ENCODE data around the gene POC1A.
A peak's percentile ranks its signal among the peaks of the same experiment; 100 is the strongest.

POC1A gene

DNA sequence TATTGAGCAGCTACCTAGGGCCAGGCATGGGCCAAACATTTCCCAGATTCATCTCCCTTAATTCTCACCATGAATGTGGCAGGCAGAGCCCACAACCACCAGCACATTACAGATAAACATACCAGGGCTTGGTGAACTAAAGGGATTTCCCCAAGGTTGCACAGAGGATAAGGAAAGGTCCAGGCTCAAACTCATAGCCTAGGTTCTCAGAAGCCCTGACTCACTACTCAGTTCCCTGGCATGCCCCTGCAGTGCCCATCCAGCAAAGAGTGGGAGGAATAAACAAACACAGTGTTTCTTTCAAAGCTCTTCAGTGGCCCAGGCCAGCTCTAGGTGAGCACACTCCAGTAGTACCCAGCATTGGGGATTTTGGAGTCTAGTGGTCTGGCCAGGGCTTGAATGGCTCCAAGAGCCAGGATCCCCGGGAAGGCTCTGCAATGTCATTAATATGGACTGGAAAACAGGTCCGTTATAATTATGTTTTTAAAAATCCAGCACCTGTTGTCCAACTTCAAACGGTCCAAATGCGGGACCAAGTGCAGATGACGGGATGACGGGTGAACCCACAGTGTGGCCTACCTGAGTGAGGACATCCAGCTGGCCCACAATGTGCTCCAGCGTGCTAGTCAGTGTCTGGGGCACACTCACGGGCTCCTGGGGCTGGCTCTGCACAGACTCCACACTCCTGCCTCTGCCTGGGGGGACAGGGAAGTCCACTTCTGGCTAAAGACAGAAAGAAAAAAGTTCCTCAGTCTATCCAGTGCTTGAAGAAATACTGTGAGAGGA is 58.0 kb downstream of the POC1A start:
- DNase-seq: no peak

GRCh38 chr3:52094571-52095485 is 59.4 kb downstream of the POC1A start:
- no peak for DNase-seq

GRCh38 chr3:52093756-52094545 is 60.3 kb downstream of the POC1A start:
- peak; percentile 81 for DNase-seq

DNA sequence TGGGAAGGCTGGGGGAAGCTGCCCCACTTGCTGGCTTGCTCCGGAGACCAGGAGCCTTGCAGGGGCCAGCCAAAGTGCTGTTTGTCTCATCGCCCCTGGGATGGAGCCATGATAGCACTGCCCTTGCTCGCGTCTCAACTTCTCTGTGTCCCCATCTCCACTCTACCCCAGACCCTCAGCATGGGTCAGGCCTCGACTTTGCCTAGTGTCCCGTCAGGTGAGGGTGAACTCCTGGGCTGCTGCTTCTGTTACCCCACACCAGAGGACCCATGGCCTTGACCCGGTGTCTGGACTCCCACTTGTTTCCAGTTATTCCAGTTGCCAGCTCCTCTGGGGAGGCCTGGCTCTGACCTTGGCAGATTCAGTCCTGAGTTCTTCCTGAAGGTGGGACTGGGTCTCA is 61.3 kb downstream of the POC1A start:
- DNase-seq: no peak

- DNase-seq: no peak
Observed at GRCh38 chr3:52092271-52092660, 62.0 kb downstream of the POC1A start.

DNA sequence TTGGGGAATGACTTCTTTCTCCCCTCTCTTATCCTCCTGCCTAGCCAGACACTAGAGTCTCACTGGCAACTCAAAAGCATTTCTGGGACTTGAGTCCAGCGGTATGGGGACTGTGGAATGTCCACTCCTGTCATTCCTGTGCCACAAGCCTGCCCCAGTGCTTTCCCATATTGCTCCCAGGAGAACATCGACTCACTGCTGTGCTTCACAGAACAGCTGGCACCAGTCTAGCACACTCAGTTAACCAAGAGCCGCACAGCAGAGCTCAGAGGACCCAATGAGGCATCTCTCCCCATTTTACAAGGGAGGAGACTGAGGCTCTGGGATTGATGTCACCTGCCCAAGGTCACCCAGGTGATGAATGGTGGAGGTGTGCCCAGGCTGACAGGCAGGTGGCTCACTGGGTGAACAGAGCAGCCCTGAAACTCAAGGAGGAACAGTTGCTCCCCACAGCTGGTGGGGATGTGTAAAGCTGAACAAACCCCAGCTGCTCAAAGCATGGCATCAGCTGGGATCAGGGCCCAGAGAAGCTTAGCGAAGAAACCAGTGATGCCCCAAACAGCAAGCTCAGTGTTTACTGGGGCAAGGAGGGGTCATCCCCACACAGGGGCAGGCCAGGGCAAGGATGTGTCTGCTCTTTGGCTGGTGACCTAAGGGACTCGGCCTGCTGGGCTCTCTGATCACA is 62.5 kb downstream of the POC1A start:
- peak; percentile 35 for DNase-seq

DNA sequence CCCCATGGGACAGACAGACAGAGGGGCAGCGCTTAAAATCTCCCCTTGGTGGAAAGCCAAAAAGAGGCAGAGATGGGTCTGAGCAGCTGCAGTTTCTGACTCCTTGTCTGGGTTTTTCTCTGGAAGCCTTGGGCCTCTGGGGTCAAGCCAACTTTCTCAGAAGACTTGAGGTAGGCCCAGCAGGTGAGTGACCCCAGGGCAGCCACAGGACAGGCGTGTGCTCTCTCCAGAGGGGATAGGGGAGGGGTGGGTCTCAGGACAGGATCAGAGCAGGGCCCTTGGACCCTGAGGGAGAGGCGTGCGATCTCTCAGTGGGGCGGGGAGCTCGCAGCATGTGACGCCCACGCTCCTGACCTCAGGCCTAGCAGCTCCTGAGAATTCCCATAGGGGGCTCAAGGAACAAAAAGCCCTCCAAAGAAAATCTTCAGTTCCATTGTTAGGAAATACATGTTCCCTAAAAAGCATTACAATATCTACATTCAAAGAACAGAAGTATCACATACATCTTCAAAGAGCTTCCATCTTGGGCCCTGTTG is 63.2 kb downstream of the POC1A start:
- DNase-seq: no peak

DNA sequence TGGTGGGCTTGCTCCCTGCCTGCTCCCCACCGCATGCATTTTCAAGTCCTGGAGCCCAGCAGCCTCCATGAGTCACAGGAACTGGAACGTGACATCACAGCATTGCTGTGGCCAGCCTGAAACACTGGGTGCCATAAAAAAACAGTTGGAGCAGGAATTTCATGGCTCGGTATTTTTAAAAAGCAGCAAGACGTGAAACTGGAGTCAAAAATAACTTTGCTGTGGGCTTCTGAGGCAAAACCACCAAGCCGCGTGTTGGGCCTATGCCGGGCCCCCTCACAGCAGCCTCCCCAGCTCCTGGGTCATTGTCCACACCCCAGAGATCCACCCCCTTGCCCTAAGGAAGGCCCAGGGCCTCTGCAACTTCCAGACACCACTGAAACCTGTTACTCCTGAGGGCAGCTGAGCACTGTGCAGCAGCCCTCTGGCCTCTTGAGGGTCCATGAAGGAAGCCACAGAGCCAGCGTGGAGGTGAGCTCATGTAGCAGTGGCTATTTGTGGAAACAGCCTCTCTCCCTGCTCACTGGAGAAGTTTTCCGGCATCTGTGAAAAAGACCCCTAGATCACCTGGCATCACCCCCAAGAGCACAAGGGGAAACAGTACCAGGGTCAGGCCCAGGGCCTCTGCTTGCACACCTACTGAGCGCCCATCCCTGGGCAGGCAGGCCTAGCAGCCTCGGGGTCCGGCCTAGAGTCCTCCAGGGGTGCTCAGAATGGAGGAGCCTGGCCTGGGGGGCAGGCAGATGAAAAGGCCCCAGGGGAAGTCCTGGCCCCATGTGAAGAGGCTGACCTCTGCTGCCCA is 63.9 kb downstream of the POC1A start:
- peak; percentile 95 for DNase-seq

- no peak for DNase-seq
Observed at GRCh38 chr3:52089691-52090090, 64.5 kb downstream of the POC1A start.

- peak; percentile 45 for DNase-seq
Observed at GRCh38 chr3:52088445-52089367, 65.5 kb downstream of the POC1A start.

DNA sequence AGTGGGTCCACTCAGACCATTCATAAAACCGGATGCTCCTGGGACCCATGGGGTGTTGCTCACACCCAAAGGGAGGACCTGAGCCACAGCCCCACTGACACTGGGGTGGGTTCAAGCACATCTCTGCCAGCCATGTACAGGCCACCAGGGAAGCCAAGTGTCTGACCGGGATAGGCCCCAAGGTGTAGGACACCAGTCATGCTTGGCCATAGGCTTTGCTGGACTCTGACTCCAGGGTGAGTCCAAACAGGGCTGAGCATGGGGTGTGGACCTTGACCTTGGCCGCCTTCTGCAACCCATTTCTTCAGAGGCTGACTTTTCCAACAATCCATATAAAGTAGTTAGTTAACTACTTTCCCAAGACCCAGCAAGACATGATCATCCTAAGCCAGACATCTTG is 66.5 kb downstream of the POC1A start:
- no peak for DNase-seq

- DNase-seq: peak; percentile 69
Observed at GRCh38 chr3:52086976-52087663, 67.1 kb downstream of the POC1A start.

GRCh38 chr3:52086461-52086860 is 67.8 kb downstream of the POC1A start:
- no peak for DNase-seq

- DNase-seq: no peak
Observed at GRCh38 chr3:52085681-52086282, 68.4 kb downstream of the POC1A start.

DNA sequence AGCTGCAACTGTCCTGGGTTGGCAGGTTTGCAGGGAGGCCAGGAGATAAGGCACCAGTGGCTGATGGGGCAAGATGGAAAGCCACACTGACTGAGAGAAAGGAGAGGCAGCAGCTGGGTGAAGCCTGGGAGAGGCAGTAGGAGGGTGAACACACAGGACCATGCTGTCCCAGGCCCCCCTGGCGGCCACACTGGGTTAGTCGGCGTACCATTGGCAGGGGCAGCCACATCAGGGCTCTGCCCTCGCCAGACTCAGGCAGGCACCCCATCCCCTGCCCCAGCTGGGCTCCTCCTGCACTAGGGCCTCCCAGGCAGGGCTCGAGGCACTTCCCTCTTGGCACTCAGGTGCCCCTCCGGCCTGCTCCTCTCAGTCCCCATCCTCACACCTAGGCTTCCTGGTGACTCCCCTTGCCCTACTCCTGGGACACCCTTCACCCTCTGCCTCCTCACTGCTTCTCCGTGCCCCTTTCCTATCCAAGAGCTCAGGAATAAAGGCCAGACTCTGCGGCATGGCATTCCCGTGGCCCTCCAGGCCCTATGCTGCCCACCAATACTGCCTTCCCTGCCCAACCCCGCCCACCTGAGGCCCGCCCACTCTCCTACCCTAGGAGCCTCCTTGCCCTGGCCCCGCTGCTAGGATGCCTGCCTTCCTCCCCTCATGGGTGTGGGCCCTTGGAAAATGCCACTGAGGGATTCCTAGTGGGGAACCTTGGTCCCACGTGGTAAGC is 69.1 kb downstream of the POC1A start:
- no peak for DNase-seq

- DNase-seq: no peak
Observed at GRCh38 chr3:52084216-52084945, 69.8 kb downstream of the POC1A start.

- no peak for DNase-seq
Observed at GRCh38 chr3:52083556-52084087, 70.6 kb downstream of the POC1A start.

Measured in fibroblast of skin of right biceps (primary cell).